Rectal smooth muscle tissue (tissue), 1 donor: ENCODE data around the gene CR1.
"Not testable (repeated sequence)": the region's sequence is repeated elsewhere in the genome, so short reads cannot be mapped to it uniquely, and the experiment has no call there.

ENCODE experiments used
- H3K27ac ChIP-seq: one replicate; pipeline ENCODE4 v1.7.0; 2013; ENCODE audit warnings: low read depth, low read length, inconsistent platforms
- H3K27me3 ChIP-seq: one replicate; pipeline ENCODE4 v1.7.0; 2013; ENCODE audit warnings: low read length; ENCODE audit not compliant: control insufficient read depth, insufficient read depth
- H3K36me3 ChIP-seq: one replicate; pipeline ENCODE4 v1.7.0; 2013; ENCODE audit warnings: low read length; ENCODE audit not compliant: control insufficient read depth, insufficient read depth
- H3K4me1 ChIP-seq: one replicate; pipeline ENCODE4 v1.7.0; 2013; ENCODE audit warnings: low read length; ENCODE audit not compliant: control insufficient read depth, insufficient read depth
- H3K4me3 ChIP-seq: one replicate; pipeline ENCODE4 v1.7.0; 2013; ENCODE audit warnings: low read length
- H3K9ac ChIP-seq: one replicate; pipeline ENCODE4 v1.7.0; 2013; ENCODE audit warnings: low read length

The CR1 gene

GRCh38 chr1:207516729-207517128 lies 20.8 kb downstream of the CR1 start:
- no peaks in the 10 kb centered on the region for H3K36me3 ChIP-seq
- H3K27ac ChIP-seq: no peak overlapping the region
- no peak overlapping the region for H3K9ac ChIP-seq
- H3K4me1 ChIP-seq: no peaks in the 10 kb centered on the region
- H3K4me3 ChIP-seq: no peak overlapping the region
- H3K27me3 ChIP-seq: no peaks in the 10 kb centered on the region

- Histone ChIP-seq H3K4me3 (no peak overlapping the region), H3K27ac (no peak overlapping the region), H3K27me3 (no peaks in the 10 kb centered on the region), H3K4me1 (no peaks in the 10 kb centered on the region), H3K9ac (no peak overlapping the region), H3K36me3 (no peaks in the 10 kb centered on the region)
Measured at GRCh38 chr1:207518608-207519236, 22.8 kb downstream of the CR1 start.

GRCh38 chr1:207519505-207520399 lies 23.8 kb downstream of the CR1 start:
- H3K27me3 ChIP-seq: no peaks in the 10 kb centered on the region
- no peaks in the 10 kb centered on the region for H3K4me1 ChIP-seq
- no peak overlapping the region for H3K27ac ChIP-seq
- no peak overlapping the region for H3K4me3 ChIP-seq
- H3K36me3 ChIP-seq: no peaks in the 10 kb centered on the region
- H3K9ac ChIP-seq: no peak overlapping the region

- not testable (repeated sequence) for H3K27me3 ChIP-seq, H3K4me1 ChIP-seq, H3K27ac ChIP-seq, H3K36me3 ChIP-seq, H3K9ac ChIP-seq, H3K4me3 ChIP-seq
Measured at GRCh38 chr1:207520400-207521345, 24.7 kb downstream of the CR1 start.

GRCh38 chr1:207525239-207525638 lies 29.3 kb downstream of the CR1 start:
- not testable (repeated sequence) for H3K27me3 ChIP-seq, H3K9ac ChIP-seq, H3K27ac ChIP-seq, H3K4me3 ChIP-seq, H3K4me1 ChIP-seq, H3K36me3 ChIP-seq

GRCh38 chr1:207528401-207528800 lies 32.4 kb downstream of the CR1 start:
- H3K9ac ChIP-seq, H3K4me1 ChIP-seq, H3K4me3 ChIP-seq, H3K27me3 ChIP-seq, H3K36me3 ChIP-seq, H3K27ac ChIP-seq: not testable (repeated sequence)

- H3K4me3 ChIP-seq, H3K36me3 ChIP-seq, H3K4me1 ChIP-seq, H3K27me3 ChIP-seq, H3K9ac ChIP-seq, H3K27ac ChIP-seq: not testable (repeated sequence)
Measured at GRCh38 chr1:207536263-207536662, 40.3 kb downstream of the CR1 start.

GRCh38 chr1:207546677-207547357 lies 50.9 kb downstream of the CR1 start:
- not testable (repeated sequence) for H3K4me1 ChIP-seq, H3K36me3 ChIP-seq, H3K4me3 ChIP-seq, H3K9ac ChIP-seq, H3K27me3 ChIP-seq, H3K27ac ChIP-seq

- not testable (repeated sequence) for H3K4me3 ChIP-seq, H3K4me1 ChIP-seq, H3K36me3 ChIP-seq, H3K27me3 ChIP-seq, H3K27ac ChIP-seq, H3K9ac ChIP-seq
Measured at GRCh38 chr1:207554823-207555222, 58.9 kb downstream of the CR1 start.

GRCh38 chr1:207565546-207566468 lies 69.8 kb downstream of the CR1 start:
- H3K36me3 ChIP-seq: no peaks in the 10 kb centered on the region
- H3K9ac ChIP-seq: no peak overlapping the region
- no peaks in the 10 kb centered on the region for H3K4me1 ChIP-seq
- no peak overlapping the region for H3K27ac ChIP-seq
- H3K4me3 ChIP-seq: no peak overlapping the region
- no peaks in the 10 kb centered on the region for H3K27me3 ChIP-seq

GRCh38 chr1:207571926-207572325 lies 76.0 kb downstream of the CR1 start:
- not testable (repeated sequence) for H3K4me3 ChIP-seq, H3K9ac ChIP-seq, H3K27me3 ChIP-seq, H3K27ac ChIP-seq, H3K36me3 ChIP-seq, H3K4me1 ChIP-seq
